IMR-90 (cell line): ENCODE measurements around the gene PITX2. TPM values are rescaled to one million over a fixed set of nuclear protein-coding genes. Genes with fewer than 3 reads are reported as not detected.

Source experiments
- ATAC-seq: fragments of 200-7000 bp; cut with Tn5 transposase; 2 replicates; pipeline ENCODE4 v1.9.1; 2020; ENCODE audit warnings: low read depth, mild to moderate bottlenecking, moderate library complexity
- BruUV-seq: library from RNA; stranded (reverse); fragments of 400-500 nt; replicated peaks from 2 replicates; lab custom pipeline; 2021; lab: Mats Ljungman, UMichigan
- CTCF ChIA-PET: fragments of 300-600 bp; formaldehyde crosslinking; extraction: SDS; loops from one replicate; lab custom pipeline; 2021; ENCODE audit warnings: antibody characterized with exemption; lab: Yijun Ruan, JAX
- POLR2A ChIA-PET: fragments of 300-600 bp; sonication (Branson Sonifier 250); formaldehyde crosslinking; loops from one replicate; lab custom pipeline; 2022; ENCODE audit warnings: antibody characterized with exemption; ENCODE audit not compliant: unreplicated experiment; lab: Charles Lee
- DNase-seq: peaks from one replicate; pipeline ENCODE4 v3.0.0; 2013
- H2AFZ ChIP-seq: replicated peaks from 2 replicates; pipeline ENCODE3; 2013; ENCODE audit warnings: low read length, mild to moderate bottlenecking; ENCODE audit not compliant: poor library complexity
- H2AK5ac ChIP-seq: 2 replicates; pipeline ENCODE4 v1.6.1; 2013; ENCODE audit warnings: low read depth, low read length, inconsistent platforms
- H2AK9ac ChIP-seq: replicated peaks from 2 replicates; pipeline ENCODE3; 2013; ENCODE audit warnings: mild to moderate bottlenecking, low read depth, low read length, moderate library complexity; ENCODE audit not compliant: poor library complexity
- H2BK120ac ChIP-seq: 2 replicates; pipeline ENCODE4 v1.6.1; 2013; ENCODE audit warnings: low read depth, low read length, inconsistent platforms
- H2BK15ac ChIP-seq: 3 replicates; pipeline ENCODE4 v1.6.1; 2013; ENCODE audit warnings: low read depth, low read length, inconsistent platforms
- H2BK20ac ChIP-seq: 2 replicates; pipeline ENCODE4 v1.6.1; 2013; ENCODE audit warnings: low read depth, mild to moderate bottlenecking, inconsistent platforms, low read length, moderate library complexity
- H2BK5ac ChIP-seq: 2 replicates; pipeline ENCODE4 v1.6.1; 2013; ENCODE audit warnings: mild to moderate bottlenecking, low read depth, low read length, inconsistent platforms; ENCODE audit not compliant: poor library complexity, severe bottlenecking
- H3K14ac ChIP-seq: replicated peaks from 2 replicates; pipeline ENCODE4 v1.6.1; 2013; ENCODE audit warnings: low read depth, low read length, inconsistent platforms
- H3K18ac ChIP-seq: 2 replicates; pipeline ENCODE4 v1.6.1; 2013; ENCODE audit warnings: low read depth, low read length, control low read depth
- H3K23ac ChIP-seq: 2 replicates; pipeline ENCODE4 v1.6.1; 2013; ENCODE audit warnings: low read depth, low read length, inconsistent platforms
- H3K27ac ChIP-seq: 2 replicates; pipeline ENCODE4 v1.5.1; 2013; ENCODE audit warnings: mild to moderate bottlenecking, control low read depth, low read length; ENCODE audit not compliant: insufficient read depth
- H3K27me3 ChIP-seq: 2 replicates; pipeline ENCODE4 v1.6.1; 2013; ENCODE audit warnings: low read length; ENCODE audit not compliant: control insufficient read depth, insufficient read depth
- H3K36me3 ChIP-seq: 2 replicates; pipeline ENCODE4 v1.6.1; 2013; ENCODE audit warnings: low read length, mixed read lengths; ENCODE audit not compliant: control insufficient read depth, insufficient read depth
- H3K4ac ChIP-seq: 2 replicates; pipeline ENCODE4 v1.6.1; 2013; ENCODE audit warnings: low read depth, low read length, inconsistent platforms
- H3K4me1 ChIP-seq: 2 replicates; pipeline ENCODE4 v1.6.1; 2013; ENCODE audit warnings: low read length, mixed read lengths; ENCODE audit not compliant: control insufficient read depth, insufficient read depth
- H3K4me2 ChIP-seq: 2 replicates; pipeline ENCODE4 v1.6.1; 2013; ENCODE audit warnings: low read depth, mild to moderate bottlenecking, control low read depth, low read length, moderate library complexity
- H3K4me3 ChIP-seq: 2 replicates; pipeline ENCODE4 v1.5.1; 2013; ENCODE audit warnings: low read depth, mild to moderate bottlenecking, control low read depth, low read length, moderate library complexity; ENCODE audit not compliant: insufficient read depth
- H3K56ac ChIP-seq: 2 replicates; pipeline ENCODE4 v1.6.1; 2013; ENCODE audit warnings: low read length, inconsistent platforms; ENCODE audit not compliant: insufficient read depth; ENCODE audit errors: extremely low read depth
- H3K79me1 ChIP-seq, 2 experiments: 2 replicates each; pipeline ENCODE4 v1.6.1; 2013; ENCODE audit warnings: low read length in 2 of 2, inconsistent platforms in 1 of 2, low read depth in 1 of 2
- H3K9ac ChIP-seq: 2 replicates; pipeline ENCODE4 v1.6.1; 2013; ENCODE audit warnings: low read depth, low read length, control low read depth
- H3K9me1 ChIP-seq: 2 replicates; pipeline ENCODE4 v1.6.1; 2013; ENCODE audit warnings: low read length, inconsistent platforms; ENCODE audit not compliant: insufficient read depth
- H3K9me3 ChIP-seq: 2 replicates; pipeline ENCODE4 v1.6.1; 2013; ENCODE audit warnings: low read length; ENCODE audit not compliant: control insufficient read depth, insufficient read depth
- H4K20me1 ChIP-seq: 2 replicates; pipeline ENCODE4 v1.6.1; 2013; ENCODE audit warnings: low read length, inconsistent platforms; ENCODE audit not compliant: insufficient read depth
- H4K5ac ChIP-seq: 2 replicates; pipeline ENCODE4 v1.6.1; 2013; ENCODE audit warnings: mild to moderate bottlenecking, low read depth, low read length, control low read depth
- H4K8ac ChIP-seq, 2 experiments: 2 replicates each; pipeline ENCODE4 v1.6.1; 2013; ENCODE audit warnings: low read depth in 2 of 2, low read length in 2 of 2, control low read depth in 1 of 2, inconsistent platforms in 1 of 2
- H4K91ac ChIP-seq: 2 replicates; pipeline ENCODE4 v1.6.1; 2013; ENCODE audit warnings: low read depth, low read length, inconsistent platforms; ENCODE audit not compliant: insufficient read depth
- CEBPB ChIP-seq: IDR thresholded peaks from 2 replicates; pipeline ENCODE4 v1.6.1; 2012; ENCODE audit warnings: low read depth, low read length, improper control_type of control experiment
- CHD1 ChIP-seq: IDR thresholded peaks from 2 replicates; pipeline ENCODE4 v1.6.1; 2012; ENCODE audit warnings: low read depth, low read length, improper control_type of control experiment
- ELK1 ChIP-seq: fragments of 150-350 bp; IDR thresholded peaks from 2 replicates; pipeline ENCODE4 v1.6.1; 2016; ENCODE audit warnings: low read depth, mild to moderate bottlenecking, low read length, moderate library complexity, borderline replicate concordance
- FOS ChIP-seq: fragments of 150-350 bp; IDR thresholded peaks from 2 replicates; pipeline ENCODE4 v1.6.1; 2016; ENCODE audit warnings: low read depth, low read length
- MAFK ChIP-seq: IDR thresholded peaks from 2 replicates; pipeline ENCODE4 v1.6.1; 2012; ENCODE audit warnings: low read depth, low read length, improper control_type of control experiment
- MXI1 ChIP-seq: IDR thresholded peaks from 2 replicates; pipeline ENCODE4 v1.6.1; 2012; ENCODE audit warnings: low read depth, mild to moderate bottlenecking, low read length, moderate library complexity, borderline replicate concordance
- NFE2L2 ChIP-seq: fragments of 150-350 bp; IDR thresholded peaks from 2 replicates; pipeline ENCODE4 v1.6.1; 2016; ENCODE audit warnings: low read depth, mild to moderate bottlenecking, low read length
- POLR2A ChIP-seq: IDR thresholded peaks from 2 replicates; pipeline ENCODE4 v1.6.1; 2012; ENCODE audit warnings: mild to moderate bottlenecking, low read depth, low read length
- RAD21 ChIP-seq: IDR thresholded peaks from 2 replicates; pipeline ENCODE4 v1.6.1; 2012; ENCODE audit warnings: low read length, improper control_type of control experiment
- RCOR1 ChIP-seq: IDR thresholded peaks from 2 replicates; pipeline ENCODE4 v1.6.1; 2012; ENCODE audit warnings: mild to moderate bottlenecking, low read length, improper control_type of control experiment; ENCODE audit not compliant: insufficient replicate concordance
- SMC3 ChIP-seq: fragments of 150-350 bp; IDR thresholded peaks from 2 replicates; pipeline ENCODE4 v1.6.1; 2016; ENCODE audit warnings: low read depth, mild to moderate bottlenecking, antibody characterized with exemption, low read length, moderate library complexity
- USF2 ChIP-seq: fragments of 150-350 bp; IDR thresholded peaks from 2 replicates; pipeline ENCODE4 v1.6.1; 2017; ENCODE audit warnings: mild to moderate bottlenecking, antibody characterized with exemption, low read length, low read depth
- WGBS, 2 experiments: methylation state at CpG; one replicate each; pipeline versions ENCODE4 v1.1.5 to v1.1.7; 2013; ENCODE audit warnings: missing lambda C conversion rate in 2 of 2; ENCODE audit not compliant: insufficient read length in 1 of 2; ENCODE audit errors: extremely low coverage in 2 of 2; 5-methylcytosine and 5-hydroxymethylcytosine counted together
- dilution Hi-C: fragments of 300-500 bp; cut with HindIII; formaldehyde crosslinking; loops from one replicate; pipeline ENCODE4 v1.14.3; 2018; ENCODE audit warnings: low sequenced_read_pairs; ENCODE audit not compliant: unreplicated experiment
- in situ Hi-C: fragments of 300-500 bp; cut with MboI; formaldehyde crosslinking; loops from 3 replicates; pipeline ENCODE4 v1.14.3; 2019; ENCODE audit warnings: low sequenced_read_pairs, inconsistent platforms, mixed read lengths
- intact Hi-C: fragments of 100-400 bp; cut with micrococcal nuclease; formaldehyde crosslinking; loops from 2 replicates; pipeline ENCODE4 v1.10.0; 2022
- polyA plus RNA-seq, 3 experiments: library from polyadenylated mRNA; depleted of rRNA; stranded (reverse); fragments of >200 nt; gene quantifications; 2 replicates each; pipeline ENCODE4 v1.2.3, GENCODE V29; 2012; ENCODE audit warnings: low replicate concordance in 1 of 3
- total RNA-seq: library from RNA; depleted of rRNA; stranded (reverse); fragments of >200 nt; gene quantifications from 2 replicates; pipeline ENCODE4 v1.2.3, GENCODE V29; 2012

Gene PITX2
- total and polyA plus RNA-seq, 2 of the 4 experiments (the other 2 are of a cell fraction), result 3.0 to 6.3 TPM

- no peak overlapping the region for H3K9ac ChIP-seq
- no peak overlapping the region; the same call in 1 of the 2 replicates for H2BK20ac ChIP-seq
- no peak overlapping the region for H2BK120ac ChIP-seq
- H2BK5ac ChIP-seq, result no peak overlapping the region
- H3K14ac ChIP-seq, result no peak overlapping the region
- in situ Hi-C loops, result no loop called here
- H4K20me1 ChIP-seq, result no peaks in the 10 kb centered on the region
- TF ChIP-seq NFE2L2 (no peak), CEBPB (no peak), FOS (no peak), MXI1 (no peak), POLR2A (no peak), RAD21 (no peak), SMC3 (no peak), RCOR1 (no peak), ELK1 (no peak), USF2 (no peak), CHD1 (no peak), MAFK (no peak)
- H2AK9ac ChIP-seq, result no peak overlapping the region
- no peak for ATAC-seq
- no TSS peak for BruUV-seq
- no peak overlapping the region for H2BK15ac ChIP-seq
- no peak overlapping the region for H3K18ac ChIP-seq
- H3K56ac ChIP-seq, result no peak overlapping the region
- no peak overlapping the region for H2AFZ ChIP-seq
- no peak overlapping the region for H3K4ac ChIP-seq
- no peak overlapping the region for H4K91ac ChIP-seq
- no peaks in the 10 kb centered on the region for H3K27me3 ChIP-seq
- CTCF ChIA-PET, result no interaction called here
- H3K79me1 ChIP-seq, result no peaks in the 10 kb centered on the region
- H3K9me3 ChIP-seq, result peaks cover 2% of the 10 kb centered on the region; the same call in 1 of the 2 replicates
- no peak overlapping the region for H2AK5ac ChIP-seq
- no peak overlapping the region for H3K23ac ChIP-seq
- H3K27ac ChIP-seq, result no peak overlapping the region
- H3K4me1 ChIP-seq, result peaks cover 3% of the 10 kb centered on the region; the same call in 1 of the 2 replicates
- dilution Hi-C loops, result no loop called here
- DNase-seq, result no peak
- H3K36me3 ChIP-seq, result no peaks in the 10 kb centered on the region
- POLR2A ChIA-PET, result interaction anchor here (0.6 kb wide), 1 partner anchor 140 kb away, joined by 4 read pairs; no protein-coding TSS in a partner anchor
- no peak overlapping the region for H4K8ac ChIP-seq
- no peak overlapping the region for H3K4me2 ChIP-seq
- no peak overlapping the region for H3K4me3 ChIP-seq
- H4K5ac ChIP-seq, result no peak overlapping the region
- 0 out of 2 replicates have a peak, but pooled peaks cover 5% of the 10 kb centered on the region for H3K9me1 ChIP-seq
- intact Hi-C loops, result no loop called here
- WGBS, 2 experiments, result no CpG with 5 or more reads among the region's 1 CpG
Measured at GRCh38 chr4:110663206-110663605, 40.3 kb upstream of the PITX2 start.
